Kidney (tissue), 14 donors: Measurements from ENCODE around the gene RAD51B. TPM values are rescaled to one million over a fixed set of nuclear protein-coding genes. Genes with fewer than 3 reads are reported as not detected.

ENCODE experiments used
- DNase-seq, 5 donors: peaks; one replicate each; pipeline ENCODE4 v3.0.0-alpha.2; 2013 to 2020
- FAIRE-seq: peaks from 2 replicates; lab custom pipeline; 2012; peaks lifted over from hg19 to GRCh38; lab: Jason Lieb, UNC
- H3K27ac ChIP-seq, 2 donors: one replicate each; pipeline ENCODE4 v1.7.0; 2013; ENCODE audit warnings: low read depth in 2 of 2, low read length in 2 of 2, inconsistent platforms in 1 of 2
- H3K27me3 ChIP-seq: one replicate; pipeline ENCODE4 v1.7.1; 2013; ENCODE audit warnings: low read length, inconsistent platforms; ENCODE audit not compliant: control insufficient read depth, insufficient read depth
- H3K36me3 ChIP-seq, 3 donors: one replicate each; pipeline versions ENCODE4 v1.7.0 to v1.7.1; 2013; ENCODE audit warnings: low read length in 3 of 3, control low read depth in 1 of 3, inconsistent platforms in 1 of 3; ENCODE audit not compliant: insufficient read depth in 3 of 3, control insufficient read depth in 2 of 3
- H3K4me1 ChIP-seq, 3 donors: one replicate each; pipeline versions ENCODE4 v1.7.0 to v1.7.1; 2013; ENCODE audit warnings: low read length in 3 of 3, inconsistent platforms in 1 of 3, low read depth in 1 of 3; ENCODE audit not compliant: control insufficient read depth in 2 of 3, insufficient read depth in 2 of 3
- H3K4me3 ChIP-seq, 3 donors: one replicate each; pipeline versions ENCODE4 v1.7.0 to v1.8.1; 2013; ENCODE audit warnings: low read length in 3 of 3, control low read depth in 1 of 3, inconsistent platforms in 1 of 3
- H3K9ac ChIP-seq, 3 donors: one replicate each; pipeline versions ENCODE4 v1.7.0 to v1.7.1; 2013; ENCODE audit warnings: low read length in 3 of 3, control low read depth in 1 of 3, inconsistent platforms in 1 of 3
- H3K9me3 ChIP-seq, 3 donors: one replicate each; pipeline versions ENCODE4 v1.7.0 to v1.7.1; 2013; ENCODE audit warnings: low read length in 3 of 3, control low read depth in 1 of 3, inconsistent platforms in 1 of 3; ENCODE audit not compliant: control insufficient read depth in 2 of 3, insufficient read depth in 1 of 3
- intact Hi-C: fragments of 100-400 bp; cut with DNase I; formaldehyde crosslinking; loops from one replicate; pipeline ENCODE4 v1.11.1; 2022
- polyA plus RNA-seq: library from polyadenylated mRNA; stranded (reverse); fragments of 350-450 nt; fragmentation: Illumina TruSeq; extraction: RNeasy Lipid Tissue Mini Kit (QIAGEN cat#74804); gene quantifications from one replicate; pipeline ENCODE4 v1.2.3, GENCODE V29; 2014; ENCODE audit warnings: low read depth, low replicate concordance; ENCODE audit not compliant: insufficient read depth
- total RNA-seq: library from RNA; stranded (reverse); fragmentation: NEBNext Ultra II Directional; extraction: Animal tissue kit (Norgen Biotek cat#: 25700); gene quantifications from one replicate; pipeline ENCODE4 v1.2.1, GENCODE V29; 2021
- TF ChIP-seq, protein P1 (sequence below): IDR thresholded peaks from 3 replicates; pipeline ENCODE4 v1.5.1; 2012; ENCODE audit warnings: mild to moderate bottlenecking, moderate library complexity, borderline replicate concordance; ENCODE audit not compliant: insufficient read depth; ENCODE audit errors: extremely low read depth
- donor health status: control.
- donor health status: control.
- donor health status: control.
- donor health status: control.
- donor health status: control.
- donor health status: DM: yes; HTN: yes; CAD: no.
- donor health status: Normal renal cell carcinoma (clear cell type).

Gene RAD51B
- total and polyA plus RNA-seq, 2 donors from 2014 or later: 6.9 to 18.0 TPM

DNA sequence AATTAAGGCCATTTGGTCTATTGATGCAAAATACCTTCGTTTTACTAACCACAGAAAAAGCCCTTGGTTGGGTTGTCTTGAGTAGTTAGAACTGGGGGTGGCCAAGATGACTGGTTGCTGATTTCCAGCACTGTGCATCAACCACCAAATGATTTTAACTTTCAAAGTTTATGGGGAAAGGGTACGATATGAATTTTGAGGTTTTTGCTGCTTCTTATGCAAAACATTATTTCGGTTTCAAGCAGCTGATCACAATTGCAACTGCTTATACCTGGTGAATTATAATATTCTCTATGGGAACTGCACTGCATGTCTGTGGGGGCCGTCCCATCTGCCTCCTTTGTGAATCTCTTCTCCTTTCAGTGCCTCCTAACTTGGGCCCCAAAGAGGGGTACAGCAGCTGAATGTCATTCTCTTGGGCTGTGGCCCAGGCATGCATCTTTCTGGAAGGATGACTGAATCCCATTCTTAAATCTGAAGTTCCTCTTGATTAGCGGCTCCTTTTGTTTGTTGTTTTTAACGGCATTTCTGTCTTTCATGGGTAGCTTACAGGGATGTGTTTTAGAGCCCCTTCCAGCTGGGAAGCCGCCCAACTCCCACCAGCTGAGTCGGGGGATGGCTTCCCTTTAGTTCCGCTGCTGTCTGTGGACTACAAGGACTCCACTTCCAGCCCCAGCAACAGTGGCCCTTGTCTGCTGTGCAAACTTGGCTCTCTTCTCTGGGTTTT, 493.5 kb downstream of the RAD51B start:
- FAIRE-seq (no peak), DNase-seq (no peak)
- Histone ChIP-seq H3K9me3 (no peaks in the 10 kb centered on the region), H3K36me3 (no peaks in the 10 kb centered on the region), H3K27ac (no peak overlapping the region), H3K27me3 (no peaks in the 10 kb centered on the region), H3K4me1 (peaks cover 0 to 1% (median 0%) of the 10 kb centered on the region in 3 donors), H3K4me3 (no peak overlapping the region), H3K9ac (no peak overlapping the region)
- TF ChIP-seq, protein P1, sequence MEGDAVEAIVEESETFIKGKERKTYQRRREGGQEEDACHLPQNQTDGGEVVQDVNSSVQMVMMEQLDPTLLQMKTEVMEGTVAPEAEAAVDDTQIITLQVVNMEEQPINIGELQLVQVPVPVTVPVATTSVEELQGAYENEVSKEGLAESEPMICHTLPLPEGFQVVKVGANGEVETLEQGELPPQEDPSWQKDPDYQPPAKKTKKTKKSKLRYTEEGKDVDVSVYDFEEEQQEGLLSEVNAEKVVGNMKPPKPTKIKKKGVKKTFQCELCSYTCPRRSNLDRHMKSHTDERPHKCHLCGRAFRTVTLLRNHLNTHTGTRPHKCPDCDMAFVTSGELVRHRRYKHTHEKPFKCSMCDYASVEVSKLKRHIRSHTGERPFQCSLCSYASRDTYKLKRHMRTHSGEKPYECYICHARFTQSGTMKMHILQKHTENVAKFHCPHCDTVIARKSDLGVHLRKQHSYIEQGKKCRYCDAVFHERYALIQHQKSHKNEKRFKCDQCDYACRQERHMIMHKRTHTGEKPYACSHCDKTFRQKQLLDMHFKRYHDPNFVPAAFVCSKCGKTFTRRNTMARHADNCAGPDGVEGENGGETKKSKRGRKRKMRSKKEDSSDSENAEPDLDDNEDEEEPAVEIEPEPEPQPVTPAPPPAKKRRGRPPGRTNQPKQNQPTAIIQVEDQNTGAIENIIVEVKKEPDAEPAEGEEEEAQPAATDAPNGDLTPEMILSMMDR: no peak
- intact Hi-C loops: no loop called here

DNA sequence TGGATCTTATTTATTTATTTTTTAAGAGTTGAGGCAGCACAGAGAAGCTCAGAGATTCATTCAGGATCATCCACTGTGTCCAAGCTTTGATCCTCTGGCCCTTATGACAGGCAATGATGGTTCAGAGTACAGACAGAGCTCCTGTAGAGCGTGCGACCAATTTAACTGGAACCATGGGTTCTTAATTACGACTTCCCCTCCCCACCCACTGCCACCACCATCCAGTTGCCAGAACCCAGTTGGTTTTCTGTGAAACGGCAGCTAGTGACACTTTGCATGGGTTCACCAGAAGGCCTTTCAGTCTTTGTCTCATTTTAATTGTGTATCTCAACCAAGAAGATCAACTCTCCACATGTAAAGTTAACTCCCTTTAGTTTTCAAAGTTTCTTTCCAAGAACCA, 495.1 kb downstream of the RAD51B start:
- H3K4me1 ChIP-seq: peaks cover 0 to 2% (median 2%) of the 10 kb centered on the region in 3 donors
- TF ChIP-seq, protein P1: no peak
- FAIRE-seq (no peak), DNase-seq (no peak)
- no peaks in the 10 kb centered on the region for H3K9me3 ChIP-seq
- H3K27me3 ChIP-seq: no peaks in the 10 kb centered on the region
- no peak overlapping the region for H3K4me3 ChIP-seq
- no peak overlapping the region for H3K9ac ChIP-seq
- no peaks in the 10 kb centered on the region for H3K36me3 ChIP-seq
- intact Hi-C loops: no loop called here
- H3K27ac ChIP-seq: no peak overlapping the region

DNA sequence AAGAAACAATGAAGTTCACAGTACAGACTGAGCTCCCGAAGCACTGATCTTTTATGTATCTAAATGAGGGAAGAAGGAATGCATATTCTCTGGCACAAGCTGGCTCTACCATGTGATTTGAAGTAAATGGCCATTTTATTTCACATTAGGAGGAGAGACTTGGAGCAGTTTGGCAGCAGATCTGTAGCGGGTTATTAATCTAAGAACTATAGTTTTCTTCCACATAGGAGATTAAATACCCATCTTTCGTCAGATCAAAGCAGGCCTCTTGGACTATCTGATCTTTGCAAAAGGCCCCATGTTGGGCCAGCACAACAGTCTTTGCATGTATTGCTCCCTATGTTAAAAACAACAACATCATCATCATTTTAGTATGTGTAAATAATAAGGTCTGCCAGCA, 495.5 kb downstream of the RAD51B start:
- H3K4me1 ChIP-seq: peaks cover 0 to 2% (median 2%) of the 10 kb centered on the region in 3 donors
- H3K27ac ChIP-seq: no peak overlapping the region
- H3K9me3 ChIP-seq: no peaks in the 10 kb centered on the region
- intact Hi-C loops: no loop called here
- TF ChIP-seq, protein P1: no peak
- H3K36me3 ChIP-seq: no peaks in the 10 kb centered on the region
- FAIRE-seq (no peak), DNase-seq (no peak)
- no peak overlapping the region for H3K4me3 ChIP-seq
- no peak overlapping the region for H3K9ac ChIP-seq
- no peaks in the 10 kb centered on the region for H3K27me3 ChIP-seq
